Neutrophil (primary cell): ENCODE results near the gene RAB44.

Experiments
- H3K27ac ChIP-seq: fragments of 200-600 bp; sonication (generic); 2 replicates; pipeline ENCODE4 v1.5.1; 2016; ENCODE audit warnings: mild to moderate bottlenecking, moderate library complexity
- H3K27me3 ChIP-seq: fragments of 200-600 bp; sonication (generic); 2 replicates; pipeline ENCODE4 v1.6.0; 2016; ENCODE audit warnings: mild to moderate bottlenecking
- H3K36me3 ChIP-seq: fragments of 200-600 bp; sonication (generic); 2 replicates; pipeline ENCODE4 v1.5.1; 2017
- H3K4me1 ChIP-seq, 2 experiments: fragments of 200-600 bp in 1 of 2; sonication (generic) in 1 of 2; 1 replicate in 1 of 2; 2 replicates in 1 of 2; pipeline versions ENCODE4 v1.5.1 to v1.6.1; 2013 to 2016; ENCODE audit warnings: low read depth in 1 of 2, low read length in 1 of 2, mild to moderate bottlenecking in 1 of 2, moderate library complexity in 1 of 2; ENCODE audit not compliant: control insufficient read depth in 1 of 2, insufficient read depth in 1 of 2
- H3K4me3 ChIP-seq, 2 experiments: fragments of 200-600 bp in 1 of 2; sonication (generic) in 1 of 2; 1 replicate in 1 of 2; 2 replicates in 1 of 2; pipeline ENCODE4 v1.5.1; 2013 to 2016; ENCODE audit warnings: low read depth in 1 of 2, low read length in 1 of 2, mild to moderate bottlenecking in 1 of 2, moderate library complexity in 1 of 2
- H3K9me3 ChIP-seq: fragments of 200-600 bp; sonication (generic); 2 replicates; pipeline ENCODE4 v1.5.1; 2016
- TF ChIP-seq, protein P1 (sequence below): fragments of 200-600 bp; sonication (generic); IDR thresholded peaks from 2 replicates; pipeline ENCODE4 v1.5.1; 2016; ENCODE audit warnings: antibody characterized with exemption

The RAB44 gene

DNA sequence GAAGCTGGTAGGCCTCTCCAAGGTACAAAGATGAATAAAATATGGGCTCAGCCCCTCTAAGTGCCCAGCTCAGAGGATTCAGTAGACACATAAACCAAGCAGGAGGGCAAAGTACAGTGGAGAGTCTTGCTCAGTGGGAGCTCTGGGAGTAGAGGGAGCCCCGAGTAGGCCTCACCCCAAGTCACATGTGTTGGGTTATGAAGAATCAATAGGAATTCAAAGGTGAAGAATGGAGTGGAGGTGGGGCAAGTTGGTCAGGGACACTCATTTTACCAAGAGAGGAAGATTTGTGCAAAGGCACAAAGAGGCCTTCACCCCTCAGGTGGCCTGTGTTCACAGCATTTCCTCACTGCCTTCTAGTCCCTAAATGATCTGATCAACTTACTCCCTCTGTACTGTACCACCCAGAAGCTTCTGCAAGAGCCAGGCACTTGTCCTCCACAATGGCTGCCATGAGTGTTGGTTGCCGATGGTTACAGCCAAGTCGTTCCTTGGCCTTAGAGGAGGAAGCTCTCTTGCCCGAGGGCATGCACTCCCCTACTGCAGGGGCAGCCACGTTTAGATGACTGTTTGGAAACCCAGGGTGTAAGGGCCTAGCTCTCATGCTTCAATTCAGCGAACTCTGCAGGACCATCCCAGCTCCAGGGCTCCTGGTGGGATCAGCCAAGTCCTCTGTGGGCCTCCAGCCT lies 25.8 kb upstream of the RAB44 start:
- Histone ChIP-seq H3K4me1 (no peaks in the 10 kb centered on the region), H3K9me3 (no peaks in the 10 kb centered on the region), H3K36me3 (no peaks in the 10 kb centered on the region), H3K4me3 (no peak overlapping the region), H3K27me3 (peaks cover 32% of the 10 kb centered on the region), H3K27ac (no peak overlapping the region)
- TF ChIP-seq, protein P1, sequence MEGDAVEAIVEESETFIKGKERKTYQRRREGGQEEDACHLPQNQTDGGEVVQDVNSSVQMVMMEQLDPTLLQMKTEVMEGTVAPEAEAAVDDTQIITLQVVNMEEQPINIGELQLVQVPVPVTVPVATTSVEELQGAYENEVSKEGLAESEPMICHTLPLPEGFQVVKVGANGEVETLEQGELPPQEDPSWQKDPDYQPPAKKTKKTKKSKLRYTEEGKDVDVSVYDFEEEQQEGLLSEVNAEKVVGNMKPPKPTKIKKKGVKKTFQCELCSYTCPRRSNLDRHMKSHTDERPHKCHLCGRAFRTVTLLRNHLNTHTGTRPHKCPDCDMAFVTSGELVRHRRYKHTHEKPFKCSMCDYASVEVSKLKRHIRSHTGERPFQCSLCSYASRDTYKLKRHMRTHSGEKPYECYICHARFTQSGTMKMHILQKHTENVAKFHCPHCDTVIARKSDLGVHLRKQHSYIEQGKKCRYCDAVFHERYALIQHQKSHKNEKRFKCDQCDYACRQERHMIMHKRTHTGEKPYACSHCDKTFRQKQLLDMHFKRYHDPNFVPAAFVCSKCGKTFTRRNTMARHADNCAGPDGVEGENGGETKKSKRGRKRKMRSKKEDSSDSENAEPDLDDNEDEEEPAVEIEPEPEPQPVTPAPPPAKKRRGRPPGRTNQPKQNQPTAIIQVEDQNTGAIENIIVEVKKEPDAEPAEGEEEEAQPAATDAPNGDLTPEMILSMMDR = no peak

DNA sequence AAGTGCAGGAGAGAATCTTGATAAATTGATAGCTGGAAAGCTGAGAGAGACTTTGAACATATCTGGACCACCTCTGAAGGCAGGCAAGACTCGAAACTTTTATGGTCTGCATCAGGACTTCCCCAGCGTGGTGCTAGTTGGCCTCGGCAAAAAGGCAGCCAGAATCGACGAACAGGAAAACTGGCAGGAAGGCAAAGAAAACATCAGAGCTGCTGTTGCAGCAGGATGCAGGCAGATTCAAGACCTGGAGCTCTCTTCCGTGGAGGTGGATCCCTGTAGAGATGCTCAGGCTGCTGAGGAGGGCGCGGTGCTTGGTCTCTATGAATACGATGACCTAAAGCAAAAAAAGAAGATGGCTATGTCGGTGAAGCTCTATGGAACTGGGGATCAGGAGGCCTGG lies 23.7 kb upstream of the RAB44 start:
- Histone ChIP-seq H3K4me3 (no peak overlapping the region), H3K27ac (no peak overlapping the region), H3K9me3 (no peaks in the 10 kb centered on the region), H3K36me3 (no peaks in the 10 kb centered on the region), H3K27me3 (peaks cover 52% of the 10 kb centered on the region), H3K4me1 (peaks cover 10% of the 10 kb centered on the region in 2 experiments)
- TF ChIP-seq, protein P1 = no peak

- Histone ChIP-seq H3K4me1 (peaks cover 20% of the 10 kb centered on the region in 2 experiments), H3K9me3 (no peaks in the 10 kb centered on the region), H3K4me3 (no peak overlapping the region)
These were observed 22.7 kb upstream of the RAB44 start for GRCh38 chr6:36674942-36675341.

GRCh38 chr6:36676141-36677058 lies 21.2 kb upstream of the RAB44 start:
- Histone ChIP-seq H3K27ac (no peak overlapping the region), H3K4me1 (peaks cover 29 to 31% of the 10 kb centered on the region in 2 experiments), H3K36me3 (no peaks in the 10 kb centered on the region), H3K27me3 (peaks cover 68% of the 10 kb centered on the region), H3K4me3 (no peak overlapping the region), H3K9me3 (no peaks in the 10 kb centered on the region)
- TF ChIP-seq, protein P1 = no peak

More at GRCh38 chr6:36674942-36675341, 22.7 kb upstream of the RAB44 start:
- TF ChIP-seq, protein P1 = no peak
- Histone ChIP-seq H3K36me3 (no peaks in the 10 kb centered on the region), H3K27me3 (peaks cover 63% of the 10 kb centered on the region), H3K27ac (no peak overlapping the region)

- TF ChIP-seq, protein P1 = no peak
- Histone ChIP-seq H3K4me1 (peaks cover 30 to 31% of the 10 kb centered on the region in 2 experiments), H3K27me3 (peaks cover 68% of the 10 kb centered on the region), H3K36me3 (no peaks in the 10 kb centered on the region), H3K9me3 (no peaks in the 10 kb centered on the region), H3K27ac (no peak overlapping the region), H3K4me3 (no peak overlapping the region)
These were observed 20.4 kb upstream of the RAB44 start for GRCh38 chr6:36677059-36677749.
